ENCODE results near the gene DAAM1. TPM values are rescaled to one million over a fixed set of nuclear protein-coding genes. Genes with fewer than 3 reads are reported as not detected.

Gene DAAM1
- total and polyA plus RNA-seq, 12 donors: 22.8 to 102 (median 75.2) TPM

- DNase-seq: no peak
These were observed 32.6 kb upstream of the DAAM1 start for GRCh38 chr14:59155886-59156285.

GRCh38 chr14:59159169-59159568 lies 29.3 kb upstream of the DAAM1 start:
- no peaks in the 10 kb centered on the region for H3K9me3 ChIP-seq
- no peak overlapping the region for H3K4me3 ChIP-seq
- no peaks in the 10 kb centered on the region for H3K36me3 ChIP-seq
- no peak for ATAC-seq
- no peak overlapping the region for H3K27ac ChIP-seq
- no peaks in the 10 kb centered on the region for H3K27me3 ChIP-seq
- no peak for TF ChIP-seq CTCF (IDR thresholded peaks at IDR 0.05)
- H3K4me1 ChIP-seq: peaks cover 0 to 21% (median 5%) of the 10 kb centered on the region in 9 donors
- no peak for DNase-seq
- intact Hi-C loops (cut with DNase I): no loop called here
- 91 to 96% methylated on average over 1 of the region's 1 CpG for WGBS, 2 donors

More at GRCh38 chr14:59155886-59156285, 32.6 kb upstream of the DAAM1 start:
- no peaks in the 10 kb centered on the region for H3K36me3 ChIP-seq
- 72 to 74% methylated on average over 3 of the region's 3 CpGs for WGBS, 2 donors
- no peaks in the 10 kb centered on the region for H3K27me3 ChIP-seq
- intact Hi-C loops (cut with DNase I): no loop called here
- no peaks in the 10 kb centered on the region for H3K9me3 ChIP-seq
- no peak for TF ChIP-seq CTCF (IDR thresholded peaks at IDR 0.05)
- no peak overlapping the region for H3K4me3 ChIP-seq
- ATAC-seq: no peak
- H3K4me1 ChIP-seq: peaks cover 0 to 4% (median 0%) of the 10 kb centered on the region in 9 donors
- H3K27ac ChIP-seq: no peak overlapping the region

GRCh38 chr14:59160506-59160905 lies 28.0 kb upstream of the DAAM1 start:
- intact Hi-C loops (cut with DNase I): no loop called here
- WGBS, 2 donors: 53 to 61% methylated on average over 5 of the region's 5 CpGs
- H3K9me3 ChIP-seq: no peaks in the 10 kb centered on the region
- no peak for ATAC-seq
- H3K36me3 ChIP-seq: no peaks in the 10 kb centered on the region
- H3K27ac ChIP-seq: no peak overlapping the region
- H3K27me3 ChIP-seq: no peaks in the 10 kb centered on the region
- TF ChIP-seq CTCF (IDR thresholded peaks at IDR 0.05): no peak
- H3K4me1 ChIP-seq: peaks cover 0 to 19% (median 5%) of the 10 kb centered on the region in 9 donors
- no peak for DNase-seq
- no peak overlapping the region for H3K4me3 ChIP-seq

GRCh38 chr14:59161561-59162175 lies 26.8 kb upstream of the DAAM1 start:
- no peak for TF ChIP-seq CTCF (IDR thresholded peaks at IDR 0.05)
- 57 to 61% methylated on average over 7 of the region's 7 CpGs for WGBS, 2 donors
- Histone ChIP-seq H3K27ac (peak overlapping the region in 5 of 10 donors; percentile 6 to 34 (median 15)), H3K36me3 (no peaks in the 10 kb centered on the region), H3K27me3 (no peaks in the 10 kb centered on the region), H3K9me3 (no peaks in the 10 kb centered on the region), H3K4me3 (peak overlapping the region in 5 of 10 donors; percentile 10 to 16 (median 16)), H3K4me1 (peaks cover 0 to 19% (median 5%) of the 10 kb centered on the region in 9 donors)
- no peak for DNase-seq
- intact Hi-C loops (cut with DNase I): no loop called here
- peak in 7 of 8 donors; percentile 49 to 93 (median 66) for ATAC-seq
